ENCODE measurements around the gene GALK2. TPM values are rescaled to one million over a fixed set of nuclear protein-coding genes. Genes with fewer than 3 reads are reported as not detected.

GALK2 gene
- total and polyA plus RNA-seq, 2 of the 8 experiments (the other 6 are each of a cell fraction or from before 2014, with no cell fraction given), result 8.7 to 16.1 TPM

DNA sequence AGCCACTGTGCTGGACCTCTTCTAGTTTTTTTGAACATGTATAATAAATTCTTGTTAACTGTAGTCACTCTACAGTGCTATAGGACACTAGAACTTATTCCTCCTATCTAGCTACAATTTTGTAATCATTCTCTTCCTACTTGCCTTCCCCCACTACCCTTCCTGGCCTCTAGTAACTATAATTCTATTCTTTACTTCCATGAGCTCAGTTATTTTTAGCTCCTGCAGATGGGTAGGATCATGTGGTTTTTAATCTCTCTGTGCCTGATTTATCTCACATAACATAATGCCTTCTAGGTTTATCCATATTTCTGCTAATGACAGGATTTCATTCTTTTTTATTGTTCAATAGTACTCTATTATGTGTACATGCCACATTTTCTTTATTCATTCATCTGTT, 139.8 kb downstream of the GALK2 start (continued):
- TF ChIP-seq SIN3A (conservative IDR thresholded peaks at IDR 0.05 in 1 of 2, IDR thresholded peaks at IDR 0.05 in 1 of 2; ENCODE audit: low read depth in 1 of 2, low read length in 2 of 2), result no peak

All from H1 (cell line).